ENCODE data around the gene F2RL2. TPM values are rescaled to one million over a fixed set of nuclear protein-coding genes. Genes with fewer than 3 reads are reported as not detected.

F2RL2 gene
- polyA plus RNA-seq, 3 donors from 2014 or later: 0.43 to 1.5 (median 0.49) TPM

DNA sequence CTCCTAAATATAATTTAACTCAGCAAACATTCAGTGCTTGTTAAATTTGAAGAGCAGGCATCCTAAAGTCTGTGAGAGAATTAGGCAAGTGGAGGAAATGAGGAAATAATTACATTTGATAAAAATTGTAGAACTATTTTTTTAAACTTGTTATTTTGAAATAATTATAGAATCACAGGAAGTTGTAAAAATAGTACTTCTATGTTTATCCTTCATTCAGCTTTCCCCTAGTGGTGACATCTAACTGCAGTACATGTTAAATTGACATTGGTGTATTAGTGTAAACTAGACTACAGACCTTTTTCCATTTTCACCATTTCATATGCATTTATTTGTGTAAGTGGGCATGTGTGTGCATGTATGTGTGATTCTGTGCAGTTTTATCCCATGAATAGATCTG lies 51.6 kb downstream of the F2RL2 start:
- H3K27me3 Mint-ChIP-seq (ENCODE audit: low read depth in 3 of 3): peaks cover 0 to 3% (median 0%) of the 10 kb centered on the region in 3 donors
- no peak overlapping the region for H3K4me3 Mint-ChIP-seq
- H3K36me3 Mint-ChIP-seq: peaks cover 3 to 16% (median 14%) of the 10 kb centered on the region in 3 donors
- peak overlapping the region in 5 of 6 donors; percentile 13 to 76 (median 52) for H3K27ac Mint-ChIP-seq
- no peak for DNase-seq
- no peaks in the 10 kb centered on the region for H3K9me3 Mint-ChIP-seq
- H3K4me1 Mint-ChIP-seq: peaks cover 23 to 72% of the 10 kb centered on the region in 2 donors

DNA sequence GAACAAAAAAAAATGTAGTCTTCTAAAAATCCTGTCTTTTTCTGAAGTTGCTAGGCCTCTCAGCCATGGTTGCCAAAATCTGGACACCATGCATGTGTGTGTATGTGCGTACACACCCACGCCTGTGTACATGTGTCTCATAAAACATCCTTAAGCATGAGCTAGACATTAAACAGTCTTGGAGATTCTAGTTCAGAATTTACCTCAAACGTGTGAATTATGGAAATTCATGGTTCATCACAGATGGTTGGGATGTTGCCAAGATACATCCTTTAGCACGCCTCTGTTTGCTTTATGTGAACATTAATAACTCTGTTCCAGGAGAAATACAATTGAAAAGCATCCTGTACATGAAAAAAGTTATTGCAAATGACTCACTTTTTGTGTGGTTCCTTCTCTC lies 53.0 kb downstream of the F2RL2 start:
- H3K27ac Mint-ChIP-seq: peak overlapping the region in 3 of 6 donors; percentile 12 to 26 (median 15)
- H3K4me3 Mint-ChIP-seq: no peak overlapping the region
- H3K9me3 Mint-ChIP-seq: no peaks in the 10 kb centered on the region
- peaks cover 0 to 8% (median 6%) of the 10 kb centered on the region in 3 donors for H3K27me3 Mint-ChIP-seq (ENCODE audit: low read depth in 3 of 3)
- peaks cover 12% of the 10 kb centered on the region in 3 donors for H3K36me3 Mint-ChIP-seq
- peaks cover 37 to 77% of the 10 kb centered on the region in 2 donors for H3K4me1 Mint-ChIP-seq
- no peak for DNase-seq

Other genes starting within 250 kb of the F2RL2 start
- 10 to 100 TPM; 38.8 to 92.5 (median 43.6) TPM for gene IQGAP2, start 220.1 kb downstream of the F2RL2 start, polyA plus RNA-seq
- gene F2R, start 92.7 kb upstream of the F2RL2 start, polyA plus RNA-seq: 100 to 1,000 TPM in 2 of 3 donors, 10 to 100 TPM in 1; 92.6 to 115 (median 106) TPM
- gene F2RL1, start 195.6 kb upstream of the F2RL2 start, polyA plus RNA-seq: 1 to 10 TPM in 1 of 3 donors, under 1 TPM in 1, not detected in 1; 0.53 to 2.1 TPM
- 1 to 10 TPM in 1 of 3 donors, under 1 TPM in 1, not detected in 1; 0.73 to 2.5 TPM for gene S100Z, start 226.6 kb upstream of the F2RL2 start, polyA plus RNA-seq

Data from immature natural killer cell (primary cell).